ENCODE results near the gene MPDZ.

Gene MPDZ

DNA sequence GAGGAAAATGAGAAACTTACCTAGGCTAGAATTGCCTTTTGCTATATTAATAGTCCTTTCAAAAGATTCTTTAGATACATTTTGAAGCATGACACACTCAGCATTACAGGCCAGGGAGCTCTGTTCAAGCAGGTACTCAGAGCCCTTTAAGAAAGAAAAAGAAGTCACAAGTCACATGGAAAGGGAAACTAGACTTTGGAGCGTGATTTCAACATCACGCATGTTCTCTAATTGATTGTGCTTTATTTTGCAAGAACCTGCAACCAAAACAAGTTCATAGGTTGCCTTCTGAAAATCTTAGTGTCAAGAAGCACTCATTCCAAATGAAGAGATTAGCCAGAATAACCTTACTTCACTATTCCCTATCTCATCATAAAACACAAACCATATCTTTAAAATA, 103.8 kb downstream of the MPDZ start:
- no peak for DNase-seq (ENCODE audit: low read depth)

GRCh38 chr9:13174906-13175639, 104.4 kb downstream of the MPDZ start:
- no peak for DNase-seq (ENCODE audit: low read depth)

- DNase-seq (ENCODE audit: low read depth), result no peak
Observed at GRCh38 chr9:13173553-13173952, 105.9 kb downstream of the MPDZ start.

- no peak for DNase-seq (ENCODE audit: low read depth)
Observed at GRCh38 chr9:13171261-13171660, 108.2 kb downstream of the MPDZ start.

- DNase-seq (ENCODE audit: low read depth), result no peak
Observed at GRCh38 chr9:13166996-13167395, 112.5 kb downstream of the MPDZ start.

DNA sequence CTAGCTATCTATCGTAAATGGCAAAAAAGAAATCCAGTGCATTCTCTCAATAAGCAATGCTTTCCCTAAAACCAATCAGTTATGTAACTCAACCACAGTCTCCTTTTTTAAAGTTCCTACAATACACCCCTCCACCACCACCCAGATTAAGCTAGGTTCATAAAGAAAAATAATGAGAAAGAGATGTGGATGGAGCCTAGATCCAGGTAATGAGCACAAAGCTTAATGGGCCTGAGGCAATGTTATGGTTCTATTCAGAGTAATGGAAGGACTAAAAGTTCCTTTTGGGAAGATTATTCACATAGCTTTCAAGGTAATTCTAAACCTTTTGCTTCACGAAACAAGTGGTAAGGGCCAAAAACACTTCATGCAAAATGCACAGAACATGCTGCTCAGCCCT, 113.5 kb downstream of the MPDZ start:
- DNase-seq (ENCODE audit: low read depth), result no peak

GRCh38 chr9:13165236-13165945, 114.1 kb downstream of the MPDZ start:
- DNase-seq (ENCODE audit: low read depth), result no peak

DNA sequence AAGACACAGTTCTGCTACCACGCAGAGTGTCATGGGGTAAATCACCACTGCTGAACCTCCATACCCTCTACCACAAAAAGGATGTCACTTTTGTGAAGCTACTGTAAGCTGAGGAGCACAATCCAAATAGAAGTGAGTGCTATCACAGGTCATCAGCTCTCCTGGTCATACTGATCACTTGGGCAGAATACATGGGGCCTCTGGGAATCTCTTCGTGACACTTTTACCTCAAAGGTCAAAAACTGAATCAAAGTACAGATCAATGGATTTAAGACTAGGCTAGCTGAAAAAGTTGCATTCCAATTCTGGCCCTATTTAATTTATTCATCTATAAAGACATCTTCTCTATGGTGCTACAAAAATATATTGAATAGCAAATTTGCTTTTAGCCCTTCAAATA, 115.5 kb downstream of the MPDZ start:
- no peak for DNase-seq (ENCODE audit: low read depth)

- DNase-seq (ENCODE audit: low read depth), result no peak
Observed at GRCh38 chr9:13163287-13163686, 116.2 kb downstream of the MPDZ start.

DNA sequence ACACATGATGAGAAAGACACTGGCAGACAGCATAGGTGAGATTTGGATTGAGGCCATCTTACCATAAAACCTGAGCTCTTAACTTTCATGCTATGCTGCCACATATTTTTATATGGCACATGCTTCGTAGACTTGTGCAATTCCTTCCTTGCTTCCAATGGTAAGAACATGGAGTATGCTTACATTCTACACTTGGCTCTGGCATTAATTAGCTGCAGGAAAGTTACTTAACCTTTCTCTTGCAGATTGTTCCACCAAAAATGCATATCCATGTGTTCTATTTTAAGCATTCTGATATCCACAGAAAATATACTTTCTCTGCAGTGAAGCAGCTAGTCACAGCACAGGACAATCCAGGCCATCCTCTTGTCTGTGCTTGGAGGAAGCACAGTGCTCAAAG, 119.4 kb downstream of the MPDZ start:
- no peak for DNase-seq (ENCODE audit: low read depth)

- no peak for DNase-seq (ENCODE audit: low read depth)
Observed at GRCh38 chr9:13158986-13159385, 120.5 kb downstream of the MPDZ start.

GRCh38 chr9:13151489-13151888, 128.0 kb downstream of the MPDZ start:
- DNase-seq (ENCODE audit: low read depth), result no peak

DNA sequence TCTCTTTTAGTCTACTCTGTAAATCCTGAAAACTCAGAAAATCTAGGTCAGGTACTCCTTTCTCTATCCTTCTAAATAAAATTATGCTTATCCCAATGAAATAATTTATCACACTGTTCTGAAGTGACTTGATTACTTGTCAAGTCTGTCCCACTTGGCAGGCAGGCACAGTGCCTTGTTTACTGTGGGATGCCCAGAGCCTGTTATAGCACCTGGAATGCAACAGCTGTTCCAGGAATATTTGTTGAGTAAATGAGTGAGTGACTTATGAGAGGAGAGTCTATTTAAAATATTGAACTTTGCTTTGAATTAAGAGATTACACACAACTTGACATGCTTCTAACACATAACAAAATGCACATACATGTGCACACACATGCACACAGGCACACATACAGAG, 130.0 kb downstream of the MPDZ start:
- DNase-seq (ENCODE audit: low read depth), result no peak

- no peak for DNase-seq (ENCODE audit: low read depth)
Observed at GRCh38 chr9:13146840-13147239, 132.7 kb downstream of the MPDZ start.

GRCh38 chr9:13145340-13145739, 134.2 kb downstream of the MPDZ start:
- no peak for DNase-seq (ENCODE audit: low read depth)

- no peak for DNase-seq (ENCODE audit: low read depth)
Observed at GRCh38 chr9:13144166-13144775, 135.2 kb downstream of the MPDZ start.

DNA sequence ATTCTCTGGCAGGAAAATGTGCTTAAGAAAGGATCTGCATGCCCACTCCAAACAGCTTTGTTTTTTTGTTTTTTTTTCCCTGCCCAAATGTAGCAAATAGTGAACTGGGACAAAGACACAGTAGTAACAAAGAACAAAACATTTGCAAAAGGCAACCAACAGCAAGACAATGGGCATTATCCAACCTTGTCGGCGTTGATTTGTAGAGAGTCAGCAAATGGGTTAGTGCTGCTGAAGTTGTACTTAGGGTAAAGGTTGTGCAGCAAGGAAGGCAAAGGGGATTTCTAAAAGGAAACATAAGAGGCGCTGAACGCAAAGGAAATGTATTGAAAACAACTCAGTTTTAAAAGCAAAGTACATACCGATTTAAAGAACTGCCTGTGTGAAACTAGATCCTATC, 136.2 kb downstream of the MPDZ start:
- DNase-seq (ENCODE audit: low read depth), result no peak

DNA sequence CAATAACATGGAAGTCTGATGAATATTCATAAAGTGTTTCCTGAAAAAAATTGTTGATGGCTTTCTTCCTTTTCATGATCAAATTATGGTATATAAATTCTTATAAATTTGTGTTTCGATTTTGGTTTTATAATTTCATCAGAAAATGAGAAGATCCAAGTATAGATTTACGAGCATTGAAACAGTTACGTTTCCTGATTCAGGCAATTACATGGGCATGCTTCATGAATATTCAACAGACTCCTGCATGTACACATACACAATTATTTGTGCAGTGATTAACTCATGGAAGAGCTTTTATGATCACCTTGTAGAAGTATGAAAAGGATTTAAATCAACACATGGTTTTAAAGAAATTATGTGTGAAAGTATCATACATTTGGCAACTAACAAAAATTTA, 136.7 kb downstream of the MPDZ start:
- no peak for DNase-seq (ENCODE audit: low read depth)

DNA sequence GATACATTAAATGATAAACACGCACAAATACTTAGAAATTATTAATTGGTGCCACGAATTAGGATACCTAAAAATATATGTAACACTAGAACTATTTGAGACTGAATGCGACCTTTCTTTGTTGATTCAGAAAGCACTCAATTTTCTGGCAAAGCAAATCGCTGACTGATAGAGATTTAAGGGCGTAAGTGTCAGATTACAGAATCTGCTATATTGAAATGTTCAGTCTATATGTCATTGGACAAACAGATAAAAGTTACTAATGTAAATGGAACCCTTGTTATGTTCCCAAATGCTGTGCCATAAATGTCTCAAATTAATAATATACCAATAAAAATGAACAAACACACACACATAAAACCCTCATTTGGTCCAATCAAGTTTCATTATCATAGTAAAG, 137.9 kb downstream of the MPDZ start:
- no peak for DNase-seq (ENCODE audit: low read depth)

- DNase-seq (ENCODE audit: low read depth), result no peak
Observed at GRCh38 chr9:13140843-13141592, 138.5 kb downstream of the MPDZ start.

- DNase-seq (ENCODE audit: low read depth), result no peak
Observed at GRCh38 chr9:13139641-13140171, 139.8 kb downstream of the MPDZ start.

DNA sequence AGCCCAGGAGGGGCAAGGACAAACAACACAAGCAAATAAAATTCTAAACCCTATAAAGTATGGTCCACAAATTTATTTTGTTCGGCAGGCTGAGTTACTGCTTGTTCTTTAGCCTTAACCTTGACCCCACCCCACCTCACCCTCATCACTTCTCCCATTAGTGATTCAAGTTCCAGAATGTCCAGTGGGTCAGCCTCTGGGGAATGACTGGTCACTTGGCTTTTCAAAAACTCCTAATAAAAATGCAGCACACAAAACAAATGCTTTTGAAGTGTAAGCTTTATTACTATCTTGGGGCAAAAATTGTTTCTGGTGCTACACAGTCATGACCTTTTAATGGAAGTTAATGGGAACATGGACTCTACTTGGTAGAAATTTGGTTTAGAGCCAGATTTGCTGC, 142.1 kb downstream of the MPDZ start:
- no peak for DNase-seq (ENCODE audit: low read depth)

Data from stimulated activated CD4-positive, alpha-beta T cell treated with anti-CD3 and anti-CD28 coated beads, Interleukin-2, amount 100 ng/mL, for 4 hours (primary cell).